Right lobe of liver (tissue), 6 donors: ENCODE data around the gene GNPTG. TPM values are rescaled to one million over a fixed set of nuclear protein-coding genes. Genes with fewer than 3 reads are reported as not detected.
A peak's percentile ranks its signal among the peaks of the same experiment; 100 is the strongest.

Experiments used
- ATAC-seq, 4 donors: fragments of 200-7000 bp; cut with Tn5 transposase; one replicate each; pipeline ENCODE4 v1.9.1; 2020; ENCODE audit warnings: mild to moderate bottlenecking in 4 of 4, moderate library complexity in 4 of 4
- DNase-seq, 3 donors: peaks; one replicate each; pipeline ENCODE4 v3.0.0-alpha.2; 2020
- H3K27ac ChIP-seq, 3 donors: fragments of 200-600 bp; one replicate each; pipeline ENCODE4 v1.8.0; 2022
- H3K27me3 ChIP-seq, 2 donors: fragments of 200-600 bp; one replicate each; pipeline ENCODE4 v1.8.0; 2022
- H3K36me3 ChIP-seq, 4 donors: fragments of 200-600 bp; sonication (generic) in 1 of 4; one replicate each; pipeline versions ENCODE4 v1.5.1 to v1.8.0; 2017 to 2022; ENCODE audit warnings: control low read depth in 1 of 4
- H3K4me1 ChIP-seq, 4 donors: fragments of 200-600 bp; sonication (generic) in 1 of 4; one replicate each; pipeline versions ENCODE4 v1.5.1 to v1.8.0; 2017 to 2022; ENCODE audit warnings: control low read depth in 1 of 4
- H3K4me3 ChIP-seq, 3 donors: fragments of 200-600 bp; one replicate each; pipeline ENCODE4 v1.8.0; 2022
- H3K9me3 ChIP-seq, 4 donors: fragments of 200-600 bp; sonication (generic) in 1 of 4; one replicate each; pipeline versions ENCODE4 v1.5.1 to v1.8.0; 2017 to 2022; ENCODE audit warnings: control low read depth in 1 of 4
- CTCF ChIP-seq, 4 donors: fragments of 200-600 bp in 3 of 4; fragments of 450-650 bp in 1 of 4; IDR thresholded peaks; one replicate each; pipeline versions ENCODE4 v1.5.1 to v1.8.0; 2016 to 2022; ENCODE audit warnings: antibody characterized with exemption in 4 of 4, mild to moderate bottlenecking in 2 of 4
- POLR2A ChIP-seq: fragments of 450-650 bp; IDR thresholded peaks from one replicate; pipeline ENCODE4 v1.6.1; 2017; ENCODE audit warnings: antibody characterized with exemption, mild to moderate bottlenecking
- WGBS: methylation state at CpG from one replicate; pipeline ENCODE4 v1.1.6; 2018; ENCODE audit warnings: low coverage, low lambda C conversion rate; ENCODE audit not compliant: insufficient coverage; ENCODE audit errors: missing lambda C conversion rate; 5-methylcytosine and 5-hydroxymethylcytosine counted together
- intact Hi-C, 2 donors: fragments of 100-400 bp; cut with DNase I; formaldehyde crosslinking; loops; one replicate each; pipeline versions ENCODE4 v1.11.2 to v1.14.1; 2022
- total RNA-seq, 6 experiments: library from RNA; depleted of rRNA in 2 of 6; stranded (reverse); fragments of >200 nt in 2 of 6; fragmentation: NEBNext Ultra II Directional in 3 of 6; extraction: Animal tissue kit (Norgen Biotek cat#: 25700) in 3 of 6; gene quantifications; one replicate each; pipeline versions ENCODE4 v1.1.0 to v1.2.4, GENCODE V29; 2016 to 2023
- donor health status: DM: no; HTN: yes; CAD: no.
- donor health status: DM: no; HTN: no; CAD: no.
- donor health status: DM: no; HTN: no; CAD: no.
- donor health status: DM: no; HTN: yes; CAD: no.
- donor health status: DM: no; HTN: yes; CAD: no.

Gene GNPTG
- total RNA-seq, 6 experiments from 2014 or later = 44.3 to 72.8 (median 63.0) TPM

- Histone ChIP-seq H3K27me3 (no peaks in the 10 kb centered on the region), H3K36me3 (peaks cover 0 to 35% (median 14%) of the 10 kb centered on the region in 4 donors), H3K4me1 (peaks cover 0 to 24% (median 11%) of the 10 kb centered on the region in 4 donors), H3K27ac (peak overlapping the region in 1 of 3 donors; percentile 3), H3K9me3 (no peaks in the 10 kb centered on the region), H3K4me3 (peak overlapping the region in 2 of 3 donors; percentile 67 to 85)
- DNase-seq (peak in 1 of 3 donors; percentile 50), ATAC-seq (no peak)
- 7% methylated on average over 5 of the region's 35 CpGs for WGBS
- TF ChIP-seq POLR2A (no peak), CTCF (IDR thresholded peaks at IDR 0.05) (no peak)
- intact Hi-C loops = no loop called here
These were observed 39.8 kb upstream of the GNPTG start for GRCh38 chr16:1311738-1312466.

- Histone ChIP-seq H3K27me3 (no peaks in the 10 kb centered on the region), H3K4me1 (peaks cover 0 to 24% (median 11%) of the 10 kb centered on the region in 4 donors), H3K9me3 (no peaks in the 10 kb centered on the region), H3K36me3 (peaks cover 0 to 41% (median 16%) of the 10 kb centered on the region in 4 donors), H3K4me3 (no peak overlapping the region), H3K27ac (no peak overlapping the region)
- no peak for TF ChIP-seq CTCF (IDR thresholded peaks at IDR 0.05)
- no peak for TF ChIP-seq POLR2A
- intact Hi-C loops = no loop called here
- ATAC-seq = no peak
- peak in 1 of 3 donors; percentile 45 for DNase-seq
- 87% methylated on average over 3 of the region's 16 CpGs for WGBS
These were observed 39.3 kb upstream of the GNPTG start for GRCh38 chr16:1312467-1312816.

- H3K27me3 ChIP-seq = no peaks in the 10 kb centered on the region
- H3K27ac ChIP-seq = no peak overlapping the region
- ATAC-seq = no peak
- H3K4me1 ChIP-seq = peaks cover 0 to 24% (median 11%) of the 10 kb centered on the region in 4 donors
- 60% methylated on average over 1 of the region's 15 CpGs for WGBS
- DNase-seq = no peak
- intact Hi-C loops = no loop called here
- no peaks in the 10 kb centered on the region for H3K9me3 ChIP-seq
- TF ChIP-seq POLR2A = no peak
- TF ChIP-seq CTCF (IDR thresholded peaks at IDR 0.05) = no peak
- H3K36me3 ChIP-seq = peaks cover 0 to 45% (median 19%) of the 10 kb centered on the region in 4 donors
- H3K4me3 ChIP-seq = no peak overlapping the region
These were observed 38.8 kb upstream of the GNPTG start for GRCh38 chr16:1312903-1313302.

- intact Hi-C loops = no loop called here
- ATAC-seq (no peak), DNase-seq (peak in 1 of 3 donors; percentile 48)
- no peak overlapping the region for H3K4me3 ChIP-seq
- 100% methylated on average over 1 of the region's 38 CpGs for WGBS
- H3K27me3 ChIP-seq = no peaks in the 10 kb centered on the region
- peaks cover 0 to 55% (median 24%) of the 10 kb centered on the region in 4 donors for H3K36me3 ChIP-seq
- TF ChIP-seq CTCF (IDR thresholded peaks at IDR 0.05) = no peak
- no peak for TF ChIP-seq POLR2A
- H3K27ac ChIP-seq = no peak overlapping the region
- H3K4me1 ChIP-seq = peaks cover 0 to 24% (median 11%) of the 10 kb centered on the region in 4 donors
- H3K9me3 ChIP-seq = no peaks in the 10 kb centered on the region
These were observed 37.9 kb upstream of the GNPTG start for GRCh38 chr16:1313721-1314369.
